ENCODE measurements around the gene CYB561D1. TPM values are rescaled to one million over a fixed set of nuclear protein-coding genes. Genes with fewer than 3 reads are reported as not detected.

The CYB561D1 gene
- total and polyA plus RNA-seq, 2 donors (not counting 3 experiments of a cell fraction or from before 2014, with no cell fraction given), result 7.2 to 7.3 TPM

- Histone ChIP-seq H3K79me2 (ENCODE audit: control insufficient read depth, insufficient read depth, low read length) (no peaks in the 10 kb centered on the region), H4K20me1 (replicated peaks; ENCODE audit: control insufficient read depth, extremely low read depth, insufficient read depth, low read length) (no peaks in the 10 kb centered on the region), H3K4me1 (ENCODE audit: control insufficient read depth, extremely low read depth, insufficient read depth, low read length) (peaks cover 3% of the 10 kb centered on the region), H3K9me1 (replicated peaks; ENCODE audit: control insufficient read depth, extremely low read depth, insufficient read depth, low read length) (no peaks in the 10 kb centered on the region), H3K4me2 (ENCODE audit: insufficient read depth, low read length) (no peak overlapping the region), H2AFZ (ENCODE audit: low read depth, low read length) (no peak overlapping the region), H3K9ac (replicated peaks; ENCODE audit: extremely low read depth, insufficient read depth, low read length) (no peak overlapping the region), H3K4me3 (replicated peaks in 1 of 3; ENCODE audit: insufficient read depth in 1 of 3, low read depth in 1 of 3, low read length in 3 of 3) (no peak overlapping the region), H3K27ac (ENCODE audit: insufficient read depth, low read depth, low read length) (no peak overlapping the region), H3K27me3 (ENCODE audit: control insufficient read depth in 2 of 2, insufficient read depth in 2 of 2, low read length in 2 of 2) (peaks cover 66 to 77% of the 10 kb centered on the region in 2 experiments), H3K9me3 (replicated peaks; ENCODE audit: control insufficient read depth, insufficient read depth, low read length) (no peaks in the 10 kb centered on the region), H3K36me3 (ENCODE audit: control insufficient read depth in 2 of 2, extremely low read depth in 1 of 2, insufficient read depth in 2 of 2, low read length in 2 of 2) (no peaks in the 10 kb centered on the region)
- no peak for FAIRE-seq
- ChIA-PET POLR2A (no interaction called here), CTCF (interaction anchor here (1.0 to 1.4 kb wide), 6 partner anchors 9 to 191 kb away, joined by 3 to 7 read pairs (median 3); no protein-coding TSS in a partner anchor)
- no TSS peak for BruUV-seq (replicated peaks)
- no peak for DNase-seq (ENCODE audit: low read depth, low spot score)
- TF ChIP-seq EZH2 (IDR thresholded peaks at IDR 0.05; ENCODE audit: borderline replicate concordance, low read depth, low read length, severe bottlenecking) (no peak), GATA2 (IDR thresholded peaks at IDR 0.05; ENCODE audit: insufficient read depth, insufficient read length, low read depth, low read length) (no peak), JUN (IDR thresholded peaks at IDR 0.05; ENCODE audit: borderline replicate concordance, insufficient read depth, insufficient read length, low read depth) (no peak), MYC (IDR thresholded peaks at IDR 0.05; ENCODE audit: low read depth, low read length) (no peak), POLR2AphosphoS5 (IDR thresholded peaks at IDR 0.05; ENCODE audit: insufficient read depth, low read depth, low read length) (no peak), CTCF (IDR thresholded peaks at IDR 0.05; ENCODE audit: extremely low read depth in 1 of 2, insufficient read depth in 1 of 2, low read depth in 1 of 2, low read length in 2 of 2) (no peak), FOS (IDR thresholded peaks at IDR 0.05; ENCODE audit: borderline replicate concordance, insufficient read depth, low read length) (no peak), MAX (IDR thresholded peaks at IDR 0.05; ENCODE audit: insufficient read depth, insufficient read length) (no peak), POLR2A (IDR thresholded peaks at IDR 0.05; ENCODE audit: low read depth, low read length) (no peak)
- dilution Hi-C loops (cut with MboI; ENCODE audit: extremely low pct_ligation_motif_present, low sequenced_read_pairs) (no loop called here), intact Hi-C loops (cut with micrococcal nuclease) (no loop called here)
Observed at GRCh38 chr1:109468903-109469302, 25.0 kb upstream of the CYB561D1 start.

Measured in endothelial cell of umbilical vein (primary cell).